Measurements from ENCODE around the gene TLE6.
"Not testable (repeated sequence)": the region's sequence is repeated elsewhere in the genome, so short reads cannot be mapped to it uniquely, and the experiment has no call there.

The TLE6 gene

GRCh38 chr19:3010871-3011270 is 33.5 kb downstream of the TLE6 start:
- Histone ChIP-seq H3K4me3 (ENCODE audit: low read depth in 1 of 2, low read length in 1 of 2) (no peak overlapping the region), H3K27me3 (no peaks in the 10 kb centered on the region), H3K36me3 (no peaks in the 10 kb centered on the region), H3K9me3 (no peaks in the 10 kb centered on the region), H3K4me1 (ENCODE audit: control insufficient read depth in 1 of 2, insufficient read depth in 1 of 2, low read depth in 1 of 2, low read length in 1 of 2) (no peaks in the 10 kb centered on the region), H3K27ac (no peak overlapping the region)
- no peak for TF ChIP-seq CTCF (IDR thresholded peaks at IDR 0.05)

GRCh38 chr19:3012059-3012458 is 34.7 kb downstream of the TLE6 start:
- not testable (repeated sequence) for H3K36me3 ChIP-seq; H3K4me3 ChIP-seq (ENCODE audit: low read depth in 1 of 2, low read length in 1 of 2); H3K4me1 ChIP-seq (ENCODE audit: control insufficient read depth in 1 of 2, insufficient read depth in 1 of 2, low read depth in 1 of 2, low read length in 1 of 2); H3K9me3 ChIP-seq; H3K27ac ChIP-seq; H3K27me3 ChIP-seq

GRCh38 chr19:3012621-3013262 is 35.4 kb downstream of the TLE6 start:
- no peaks in the 10 kb centered on the region for H3K9me3 ChIP-seq
- no peaks in the 10 kb centered on the region for H3K27me3 ChIP-seq
- no peaks in the 10 kb centered on the region for H3K36me3 ChIP-seq
- no peaks in the 10 kb centered on the region for H3K4me1 ChIP-seq (ENCODE audit: control insufficient read depth in 1 of 2, insufficient read depth in 1 of 2, low read depth in 1 of 2, low read length in 1 of 2)
- H3K4me3 ChIP-seq (ENCODE audit: low read depth in 1 of 2, low read length in 1 of 2) = no peak overlapping the region
- H3K27ac ChIP-seq = no peak overlapping the region
- no peak for TF ChIP-seq CTCF (IDR thresholded peaks at IDR 0.05)

- no peak for TF ChIP-seq CTCF (IDR thresholded peaks at IDR 0.05)
- H3K9me3 ChIP-seq = no peaks in the 10 kb centered on the region
- H3K4me3 ChIP-seq (ENCODE audit: low read depth in 1 of 2, low read length in 1 of 2) = no peak overlapping the region
- no peaks in the 10 kb centered on the region for H3K27me3 ChIP-seq
- no peak overlapping the region for H3K27ac ChIP-seq
- no peaks in the 10 kb centered on the region for H3K4me1 ChIP-seq (ENCODE audit: control insufficient read depth in 1 of 2, insufficient read depth in 1 of 2, low read depth in 1 of 2, low read length in 1 of 2)
- no peaks in the 10 kb centered on the region for H3K36me3 ChIP-seq
These were observed 35.9 kb downstream of the TLE6 start for GRCh38 chr19:3013263-3013725.

DNA sequence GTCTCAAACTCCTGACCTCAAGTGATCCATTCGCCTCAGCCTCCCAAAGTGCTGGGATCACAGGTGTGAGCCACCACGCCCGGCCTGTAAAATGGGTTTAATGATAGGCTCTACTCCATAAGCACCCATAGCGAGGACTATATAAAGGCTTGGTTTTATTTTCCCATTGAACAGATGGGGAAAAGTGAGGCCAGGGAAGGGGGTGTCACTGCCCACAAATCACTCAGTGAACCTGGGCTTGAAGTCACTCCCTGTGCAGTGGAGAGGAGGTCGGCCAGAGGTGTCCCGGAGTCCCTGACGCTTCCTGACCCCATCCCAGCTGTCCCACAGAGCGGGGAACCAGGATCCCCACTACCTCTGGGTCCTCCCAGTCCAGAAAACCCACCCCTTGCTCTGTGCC is 36.8 kb downstream of the TLE6 start:
- Histone ChIP-seq H3K27ac (no peak overlapping the region), H3K9me3 (no peaks in the 10 kb centered on the region), H3K4me3 (ENCODE audit: low read depth in 1 of 2, low read length in 1 of 2) (no peak overlapping the region), H3K4me1 (ENCODE audit: control insufficient read depth in 1 of 2, insufficient read depth in 1 of 2, low read depth in 1 of 2, low read length in 1 of 2) (no peaks in the 10 kb centered on the region), H3K27me3 (no peaks in the 10 kb centered on the region), H3K36me3 (no peaks in the 10 kb centered on the region)
- TF ChIP-seq CTCF (IDR thresholded peaks at IDR 0.05) = no peak

- no peaks in the 10 kb centered on the region for H3K36me3 ChIP-seq
- H3K27me3 ChIP-seq = no peaks in the 10 kb centered on the region
- no peak for TF ChIP-seq CTCF (IDR thresholded peaks at IDR 0.05)
- H3K4me1 ChIP-seq (ENCODE audit: control insufficient read depth in 1 of 2, insufficient read depth in 1 of 2, low read depth in 1 of 2, low read length in 1 of 2) = no peaks in the 10 kb centered on the region
- no peak overlapping the region for H3K4me3 ChIP-seq (ENCODE audit: low read depth in 1 of 2, low read length in 1 of 2)
- H3K9me3 ChIP-seq = no peaks in the 10 kb centered on the region
- no peak overlapping the region for H3K27ac ChIP-seq
These were observed 38.0 kb downstream of the TLE6 start for GRCh38 chr19:3015126-3016057.

Data from neutrophil (primary cell).